ENCODE results near the gene STX5. TPM values are rescaled to one million over a fixed set of nuclear protein-coding genes. Genes with fewer than 3 reads are reported as not detected.

Gene STX5
- total and polyA plus RNA-seq, 10 of the 15 experiments (the other 5 are each of a cell fraction or from before 2014, with no cell fraction given), result 3.8 to 35.4 (median 27.4) TPM

GRCh38 chr11:62811659-62812058, 20.2 kb downstream of the STX5 start:
- FAIRE-seq (no peak), DNase-seq (ENCODE audit: low read depth, low spot score) (no peak), ATAC-seq (no peak)
- H3K9me3 ChIP-seq (replicated peaks; ENCODE audit: control insufficient read depth, insufficient read depth, low read length), result no peaks in the 10 kb centered on the region
- POLR2A ChIA-PET, result interaction anchor here (0.6 to 1.0 kb wide), 4 partner anchors 8 to 137 kb away, joined by 3 read pairs; no protein-coding TSS in a partner anchor
- intact Hi-C loops (cut with micrococcal nuclease; ENCODE audit: unreplicated experiment) (no loop called here), in situ Hi-C loops (cut with MboI) (no loop called here)
- H3K4me2 ChIP-seq (ENCODE audit: control insufficient read depth, insufficient read depth), result no peak overlapping the region
- no TSS peak for BruUV-seq (replicated peaks)
- H3K4me3 ChIP-seq, result no peak overlapping the region
- TF ChIP-seq ZNF207 (IDR thresholded peaks at IDR 0.05; ENCODE audit: borderline replicate concordance) (no peak), MXI1 (IDR thresholded peaks at IDR 0.05; ENCODE audit: low read depth, low read length) (no peak), DPF2 (IDR thresholded peaks at IDR 0.05) (no peak), CREM (IDR thresholded peaks at IDR 0.05; ENCODE audit: low read depth) (no peak), ZBTB33 (IDR thresholded peaks at IDR 0.05) (no peak), ZNF217 (IDR thresholded peaks at IDR 0.05) (no peak), ESRRA (IDR thresholded peaks at IDR 0.05; ENCODE audit: low read length) (no peak), ZBED1 (IDR thresholded peaks at IDR 0.05; ENCODE audit: borderline replicate concordance) (no peak), E2F4 (IDR thresholded peaks at IDR 0.05; ENCODE audit: low read depth, low read length) (no peak), CEBPZ (IDR thresholded peaks at IDR 0.05; ENCODE audit: low read depth, low read length) (no peak), SKIL (IDR thresholded peaks at IDR 0.05; ENCODE audit: low read depth, poor library complexity, severe bottlenecking) (no peak), SMARCA5 (IDR thresholded peaks at IDR 0.05) (no peak), SMAD5 (IDR thresholded peaks at IDR 0.05; ENCODE audit: low read depth) (no peak)
- CTCF ChIA-PET, result interaction anchor here (0.9 kb wide), 1 partner anchor 25 kb away, joined by 3 read pairs; the partner anchor contains the start of gene TMEM179B
- H3K79me2 ChIP-seq (ENCODE audit: control insufficient read depth, insufficient read depth, low read length), result no peaks in the 10 kb centered on the region
- H3K9ac ChIP-seq (ENCODE audit: control insufficient read depth, insufficient read depth, low read length), result no peak overlapping the region
- no peaks in the 10 kb centered on the region for H3K36me3 ChIP-seq (ENCODE audit: control insufficient read depth in 2 of 2, insufficient read depth in 2 of 2, low read length in 1 of 2)
- no peak overlapping the region for H3K27ac ChIP-seq (ENCODE audit: control insufficient read depth, insufficient read depth)
- no peak overlapping the region for H2AFZ ChIP-seq (ENCODE audit: control insufficient read depth, low read depth, low read length)
- WGBS (ENCODE audit: insufficient coverage, insufficient replicate concordance, low lambda C conversion rate, missing lambda C conversion rate), result 92% methylated on average over 2 of the region's 2 CpGs
- no peaks in the 10 kb centered on the region for H4K20me1 ChIP-seq (ENCODE audit: control insufficient read depth, insufficient read depth)
- H3K27me3 ChIP-seq (replicated peaks in 1 of 2; ENCODE audit: control insufficient read depth in 2 of 2, insufficient read depth in 2 of 2, low read length in 1 of 2), result no peaks in the 10 kb centered on the region
- SMC1A ChIA-PET (ENCODE audit: uncharacterized antibody, unreplicated experiment), result no interaction called here
- RAD21 ChIA-PET (ENCODE audit: unreplicated experiment), result no interaction called here
- H3K4me1 ChIP-seq (ENCODE audit: control insufficient read depth, insufficient read depth, low read length), result peaks cover 4% of the 10 kb centered on the region
